Nephron progenitor cell (in vitro differentiated cells): ENCODE measurements around the gene PAK1IP1.
A peak's percentile ranks its signal among the peaks of the same experiment; 100 is the strongest.
"Not testable (repeated sequence)": the region's sequence is repeated elsewhere in the genome, so short reads cannot be mapped to it uniquely, and the experiment has no call there.

Experiments used
- DNase-seq: peaks from one replicate; pipeline ENCODE4 v3.0.0; 2021
- H3K27ac Mint-ChIP-seq: 2 replicates; pipeline ENCODE4 v1.8.0; 2021; ENCODE audit warnings: mild to moderate bottlenecking, moderate library complexity, mixed read lengths
- H3K27me3 Mint-ChIP-seq: 2 replicates; pipeline ENCODE4 v1.8.0; 2021; ENCODE audit warnings: mild to moderate bottlenecking, low read depth, mixed read lengths; ENCODE audit not compliant: poor library complexity
- H3K36me3 Mint-ChIP-seq: 2 replicates; pipeline ENCODE4 v1.8.0; 2021; ENCODE audit warnings: low read depth, mixed read lengths
- H3K4me1 Mint-ChIP-seq: 2 replicates; pipeline ENCODE4 v1.8.0; 2021; ENCODE audit warnings: mixed read lengths
- H3K4me3 Mint-ChIP-seq: 2 replicates; pipeline ENCODE4 v1.8.0; 2021; ENCODE audit warnings: mild to moderate bottlenecking, moderate library complexity, mixed read lengths
- H3K9me3 Mint-ChIP-seq: 2 replicates; pipeline ENCODE4 v1.8.0; 2021; ENCODE audit warnings: mild to moderate bottlenecking, moderate library complexity, mixed read lengths
- TF ChIP-seq, protein P1 (sequence below): fragments of 200-600 bp; sonication (generic); IDR thresholded peaks from 2 replicates; pipeline ENCODE4 v1.5.0; 2021; ENCODE audit warnings: antibody characterized with exemption

PAK1IP1 gene, protein sequence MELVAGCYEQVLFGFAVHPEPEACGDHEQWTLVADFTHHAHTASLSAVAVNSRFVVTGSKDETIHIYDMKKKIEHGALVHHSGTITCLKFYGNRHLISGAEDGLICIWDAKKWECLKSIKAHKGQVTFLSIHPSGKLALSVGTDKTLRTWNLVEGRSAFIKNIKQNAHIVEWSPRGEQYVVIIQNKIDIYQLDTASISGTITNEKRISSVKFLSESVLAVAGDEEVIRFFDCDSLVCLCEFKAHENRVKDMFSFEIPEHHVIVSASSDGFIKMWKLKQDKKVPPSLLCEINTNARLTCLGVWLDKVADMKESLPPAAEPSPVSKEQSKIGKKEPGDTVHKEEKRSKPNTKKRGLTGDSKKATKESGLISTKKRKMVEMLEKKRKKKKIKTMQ

DNA sequence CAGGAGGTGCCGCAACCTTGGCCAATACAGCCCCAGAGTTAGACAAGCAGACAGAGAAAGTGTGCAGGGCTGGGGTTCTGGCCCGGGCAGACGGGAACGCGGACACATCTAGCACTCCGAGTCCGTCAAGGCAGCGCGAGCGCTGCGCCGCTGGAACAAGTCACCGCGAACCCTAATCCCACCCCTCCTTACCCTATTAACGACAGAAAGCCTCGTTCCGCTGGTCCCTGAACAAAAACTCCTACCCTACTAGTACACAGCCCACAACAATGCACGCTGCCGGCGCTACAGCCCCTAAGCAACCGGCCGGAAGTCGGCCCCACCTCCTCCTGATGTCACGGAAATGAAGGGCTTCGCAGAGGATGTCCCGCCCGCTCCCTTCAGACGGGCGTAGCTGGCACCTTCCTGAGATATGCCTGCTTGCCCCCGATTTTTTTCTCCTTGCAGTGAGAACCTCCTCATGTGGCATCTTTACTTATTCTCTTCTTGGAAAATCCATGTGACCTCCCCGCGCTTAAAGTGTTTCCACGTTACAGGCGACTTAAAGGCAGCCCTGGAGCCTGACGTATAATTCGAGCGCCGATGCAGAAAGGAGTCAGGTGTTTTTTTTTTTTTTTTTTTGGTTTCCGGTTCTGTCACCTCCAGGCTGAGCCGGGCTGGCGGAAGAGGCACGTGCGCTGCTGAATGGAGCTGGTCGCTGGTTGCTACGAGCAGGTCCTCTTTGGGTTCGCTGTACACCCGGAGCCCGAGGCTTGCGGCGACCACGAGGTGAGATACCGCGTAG, at the start of gene PAK1IP1, which contains the start of gene C6orf52:
TSS of gene PAK1IP1 (plus strand) at position 671 of the 784 bp plus-strand sequence. CDS start at position 685, 14 bp downstream.
TSS of gene C6orf52 (minus strand) at position 315 of the 784 bp plus-strand sequence. CDS start 7,066 bp downstream, outside the sequence.
- Mint-ChIP-seq H3K9me3 (no peaks in the 10 kb centered on the region), H3K27me3 (peaks cover 4% of the 10 kb centered on the region), H3K27ac (peak within 1 kb of the TSS; percentile 100), H3K4me1 (peaks cover 54% of the 10 kb centered on the region), H3K36me3 (peaks cover 29% of the 10 kb centered on the region), H3K4me3 (peak within 1 kb of the TSS; percentile 91)
- TF ChIP-seq, protein P1, sequence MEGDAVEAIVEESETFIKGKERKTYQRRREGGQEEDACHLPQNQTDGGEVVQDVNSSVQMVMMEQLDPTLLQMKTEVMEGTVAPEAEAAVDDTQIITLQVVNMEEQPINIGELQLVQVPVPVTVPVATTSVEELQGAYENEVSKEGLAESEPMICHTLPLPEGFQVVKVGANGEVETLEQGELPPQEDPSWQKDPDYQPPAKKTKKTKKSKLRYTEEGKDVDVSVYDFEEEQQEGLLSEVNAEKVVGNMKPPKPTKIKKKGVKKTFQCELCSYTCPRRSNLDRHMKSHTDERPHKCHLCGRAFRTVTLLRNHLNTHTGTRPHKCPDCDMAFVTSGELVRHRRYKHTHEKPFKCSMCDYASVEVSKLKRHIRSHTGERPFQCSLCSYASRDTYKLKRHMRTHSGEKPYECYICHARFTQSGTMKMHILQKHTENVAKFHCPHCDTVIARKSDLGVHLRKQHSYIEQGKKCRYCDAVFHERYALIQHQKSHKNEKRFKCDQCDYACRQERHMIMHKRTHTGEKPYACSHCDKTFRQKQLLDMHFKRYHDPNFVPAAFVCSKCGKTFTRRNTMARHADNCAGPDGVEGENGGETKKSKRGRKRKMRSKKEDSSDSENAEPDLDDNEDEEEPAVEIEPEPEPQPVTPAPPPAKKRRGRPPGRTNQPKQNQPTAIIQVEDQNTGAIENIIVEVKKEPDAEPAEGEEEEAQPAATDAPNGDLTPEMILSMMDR: no peak
- DNase-seq: peak; percentile 82

DNA sequence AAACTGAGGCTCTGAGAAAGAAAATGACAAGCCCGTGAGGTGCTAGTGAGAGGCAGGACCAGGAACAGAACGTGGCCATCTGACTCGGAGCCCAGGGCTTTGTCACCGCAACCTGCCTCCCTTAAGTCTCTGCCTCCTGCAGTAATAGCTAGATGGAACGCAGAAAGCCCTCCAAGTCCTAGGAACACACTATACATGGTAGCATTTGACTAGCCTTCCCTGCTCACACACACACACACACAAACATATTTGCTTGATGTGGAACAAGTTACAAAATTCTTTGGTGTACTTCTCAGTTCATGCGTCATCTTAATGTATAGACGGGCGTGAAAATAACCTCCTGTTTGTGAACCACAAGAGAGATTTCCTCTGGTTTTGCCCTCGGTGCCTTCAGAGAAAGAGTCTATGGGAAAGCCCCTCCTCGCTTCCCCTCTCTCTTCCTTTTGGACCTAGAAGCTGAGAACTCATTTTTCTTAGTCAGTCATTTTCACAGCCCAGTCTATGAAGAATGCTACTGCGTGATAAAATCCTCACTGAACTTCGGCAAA, 39.2 kb upstream of the PAK1IP1 start:
- H3K4me1 Mint-ChIP-seq: no peaks in the 10 kb centered on the region
- H3K36me3 Mint-ChIP-seq: no peaks in the 10 kb centered on the region
- TF ChIP-seq, protein P1: no peak
- H3K27ac Mint-ChIP-seq: no peak overlapping the region
- H3K27me3 Mint-ChIP-seq: peaks cover 38% of the 10 kb centered on the region
- no peak overlapping the region for H3K4me3 Mint-ChIP-seq
- no peak for DNase-seq
- H3K9me3 Mint-ChIP-seq: peaks cover 2% of the 10 kb centered on the region

DNA sequence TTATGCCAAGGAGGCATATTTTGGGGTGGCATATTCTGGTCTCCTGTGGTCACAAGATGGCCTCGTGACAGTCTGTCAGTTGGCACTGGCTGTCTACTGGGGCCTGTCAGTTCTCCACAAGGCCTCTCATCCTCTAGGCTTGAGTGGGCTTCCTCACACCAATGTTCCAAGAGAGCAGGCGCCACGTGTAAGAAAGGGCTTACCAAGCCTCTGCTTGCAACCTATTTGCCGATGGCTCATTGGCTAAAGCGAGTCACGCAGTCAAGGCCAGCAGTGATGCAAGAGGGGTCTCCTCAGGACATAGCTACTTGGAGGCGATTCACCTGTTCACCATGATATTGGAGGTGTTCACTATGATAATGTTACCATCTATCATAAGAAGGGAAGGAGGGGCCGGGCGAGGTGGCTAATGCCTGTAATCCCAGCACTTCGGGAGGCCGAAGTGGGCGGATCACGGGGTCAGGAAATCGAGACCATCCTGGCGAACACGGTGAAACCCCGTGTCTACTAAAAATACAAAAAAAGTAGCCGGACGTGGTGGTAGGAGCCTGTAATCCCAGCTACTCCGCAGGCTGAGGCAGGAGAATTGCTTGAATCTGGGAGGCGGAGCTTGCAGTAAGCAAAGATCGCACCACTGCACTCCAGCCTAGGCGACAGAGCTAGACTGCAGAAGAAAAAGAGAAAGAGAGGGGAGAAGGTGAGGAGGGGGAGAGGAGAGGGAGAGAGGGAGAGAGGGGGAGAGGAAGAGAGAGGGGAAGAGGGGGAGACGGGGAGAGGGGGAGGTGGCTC, 35.7 kb upstream of the PAK1IP1 start:
- Mint-ChIP-seq H3K36me3 (peaks cover 7% of the 10 kb centered on the region), H3K4me3 (peak overlapping the region; percentile 72), H3K4me1 (no peaks in the 10 kb centered on the region), H3K9me3 (peaks cover 11% of the 10 kb centered on the region), H3K27ac (no peak overlapping the region), H3K27me3 (peaks cover 21% of the 10 kb centered on the region)
- DNase-seq: peak; percentile 4
- TF ChIP-seq, protein P1: no peak

DNA sequence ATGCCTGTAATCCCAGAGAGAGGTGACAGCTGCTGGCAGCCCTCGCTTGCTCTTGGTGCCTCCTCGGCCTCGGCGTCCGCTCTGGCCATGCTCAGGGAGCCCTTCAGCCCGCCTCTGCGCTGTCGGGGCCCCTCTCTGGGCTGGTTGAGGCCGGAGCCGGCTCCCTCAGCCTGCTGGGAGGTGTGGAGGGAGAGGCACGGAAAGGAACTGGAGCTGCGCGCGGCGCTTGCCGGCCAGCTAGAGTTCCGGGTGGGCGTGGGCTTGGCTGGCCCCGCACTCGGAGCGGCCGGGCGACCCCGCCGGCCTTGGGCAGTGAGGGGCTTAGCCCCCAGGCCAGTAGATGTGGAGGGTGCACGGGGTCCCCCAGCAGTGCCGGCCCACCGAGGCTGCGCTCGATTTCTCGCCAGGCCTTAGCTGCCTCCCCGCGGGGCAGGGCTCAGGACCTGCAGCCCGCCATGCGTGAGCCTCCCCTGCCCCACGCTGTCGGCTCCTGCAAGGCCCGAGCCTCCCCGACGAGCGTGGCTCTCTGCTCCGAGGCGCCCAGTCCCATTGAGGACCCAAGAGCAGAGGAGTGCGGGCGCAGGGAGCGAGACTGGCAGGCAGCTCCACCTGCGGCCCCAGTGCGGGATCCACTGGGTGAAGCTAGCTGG, 34.9 kb upstream of the PAK1IP1 start:
- peak; percentile 44 for DNase-seq
- peaks cover 18% of the 10 kb centered on the region for H3K9me3 Mint-ChIP-seq
- no peaks in the 10 kb centered on the region for H3K4me1 Mint-ChIP-seq
- peaks cover 15% of the 10 kb centered on the region for H3K36me3 Mint-ChIP-seq
- peaks cover 18% of the 10 kb centered on the region for H3K27me3 Mint-ChIP-seq
- H3K27ac Mint-ChIP-seq: no peak overlapping the region
- H3K4me3 Mint-ChIP-seq: peak overlapping the region; percentile 72
- TF ChIP-seq, protein P1: no peak

DNA sequence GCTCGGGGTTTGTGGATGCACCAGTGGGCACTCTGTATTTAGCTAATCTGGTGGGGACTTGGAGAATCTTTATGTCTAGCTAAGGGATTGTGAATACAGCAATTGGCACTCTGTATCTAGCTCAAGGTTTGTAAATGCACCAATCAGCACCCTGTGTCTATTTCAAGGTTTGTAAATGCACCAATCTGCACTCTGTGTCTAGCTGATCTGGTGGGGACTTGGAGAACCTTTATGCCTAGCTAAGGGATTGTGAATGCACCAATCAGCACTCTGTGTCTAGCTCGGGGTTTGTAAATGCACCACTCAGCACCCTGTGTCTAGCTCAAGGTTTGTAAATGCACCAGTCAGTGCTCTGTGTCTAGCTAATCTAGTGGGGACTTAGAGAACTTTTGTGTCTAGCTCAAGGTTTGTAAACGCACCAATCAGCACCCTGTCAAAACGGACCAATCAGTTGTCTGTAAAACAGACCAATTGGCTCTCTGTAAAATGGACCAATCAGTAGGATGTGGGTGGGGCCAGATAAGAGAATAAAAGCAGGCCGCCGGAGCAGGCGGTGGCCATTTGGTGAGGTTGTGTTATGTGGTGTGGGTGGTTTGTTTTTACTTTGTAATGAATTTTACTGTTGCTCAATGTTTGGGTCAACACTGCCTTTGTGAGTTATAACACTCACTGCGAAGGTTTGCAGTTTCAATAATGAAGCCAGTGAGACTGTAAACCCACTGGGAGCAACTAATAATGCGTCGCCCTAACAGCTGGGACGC, 34.2 kb upstream of the PAK1IP1 start:
- not testable (repeated sequence) for H3K27ac Mint-ChIP-seq, H3K4me1 Mint-ChIP-seq, DNase-seq
- H3K36me3 Mint-ChIP-seq: peaks cover 18% of the 10 kb centered on the region
- peak overlapping the region; percentile 60 for H3K4me3 Mint-ChIP-seq
- peaks cover 24% of the 10 kb centered on the region for H3K9me3 Mint-ChIP-seq
- H3K27me3 Mint-ChIP-seq: peaks cover 10% of the 10 kb centered on the region
